Endothelial cell of umbilical vein (primary cell): ENCODE results near the gene LHFPL6. TPM values are rescaled to one million over a fixed set of nuclear protein-coding genes. Genes with fewer than 3 reads are reported as not detected.

ENCODE experiments used
- BruUV-seq: library from RNA; stranded (reverse); fragments of 400-500 nt; replicated peaks from 2 replicates; lab custom pipeline; 2021; lab: Mats Ljungman, UMichigan
- CTCF ChIA-PET: fragments of 300-600, 350-600 bp; sonication (Branson Sonifier 250); formaldehyde crosslinking; loops from one replicate; lab custom pipeline; 2021; ENCODE audit warnings: antibody characterized with exemption, inconsistent platforms; lab: Charles Lee
- POLR2A ChIA-PET: fragments of 300-600, 350-600 bp; sonication (Branson Sonifier 250); formaldehyde crosslinking; loops from one replicate; lab custom pipeline; 2021; ENCODE audit warnings: antibody characterized with exemption, inconsistent platforms; lab: Charles Lee
- DNase-seq: peaks from one replicate; pipeline ENCODE4 v3.0.0-alpha.2; 2011; ENCODE audit warnings: low read depth, low spot score
- FAIRE-seq: peaks from 2 replicates; lab custom pipeline; 2011; peaks lifted over from hg19 to GRCh38; lab: Jason Lieb, UNC
- H2AFZ ChIP-seq: 2 replicates; pipeline ENCODE4 v1.6.0; 2012; ENCODE audit warnings: low read depth, low read length, control low read depth, inconsistent platforms
- H3K27ac ChIP-seq: 2 replicates; pipeline ENCODE4 v1.5.1; 2011; ENCODE audit warnings: low read depth, mild to moderate bottlenecking, control low read depth, low read length, moderate library complexity; ENCODE audit not compliant: insufficient read depth
- H3K27me3 ChIP-seq, 2 experiments: 2 replicates each; pipeline versions ENCODE4 v1.6.0 to v1.6.1; 2011; ENCODE audit warnings: low read length in 2 of 2, mixed read lengths in 1 of 2; ENCODE audit not compliant: control insufficient read depth in 2 of 2, insufficient read depth in 2 of 2
- H3K36me3 ChIP-seq, 2 experiments: 2 replicates in 1 of 2; 3 replicates in 1 of 2; pipeline ENCODE4 v1.5.1; 2011; ENCODE audit warnings: low read length in 2 of 2, mild to moderate bottlenecking in 1 of 2, moderate library complexity in 1 of 2; ENCODE audit not compliant: control insufficient read depth in 2 of 2, insufficient read depth in 2 of 2; ENCODE audit errors: extremely low read depth in 1 of 2
- H3K4me1 ChIP-seq: 3 replicates; pipeline ENCODE4 v1.5.1; 2011; ENCODE audit warnings: mild to moderate bottlenecking, low read length; ENCODE audit not compliant: control insufficient read depth, insufficient read depth; ENCODE audit errors: extremely low read depth
- H3K4me2 ChIP-seq: 2 replicates; pipeline ENCODE4 v1.6.1; 2011; ENCODE audit warnings: low read length, control low read depth, mixed read lengths; ENCODE audit not compliant: insufficient read depth
- H3K4me3 ChIP-seq, 3 experiments: fragments of 200-600 bp in 1 of 3; sonication (generic), shearing (Covaris generic) in 1 of 3; replicated peaks in 1 of 3; 2 replicates each; pipeline ENCODE4 v1.5.1; 2011 to 2016; ENCODE audit warnings: control low read depth in 3 of 3, low read length in 3 of 3, mild to moderate bottlenecking in 2 of 3, inconsistent platforms in 1 of 3, low read depth in 1 of 3, moderate library complexity in 1 of 3; ENCODE audit not compliant: insufficient read depth in 1 of 3
- H3K79me2 ChIP-seq: 2 replicates; pipeline ENCODE4 v1.6.0; 2012; ENCODE audit warnings: low read length, inconsistent platforms; ENCODE audit not compliant: control insufficient read depth, insufficient read depth
- H3K9ac ChIP-seq: replicated peaks from 2 replicates; pipeline ENCODE3; 2011; ENCODE audit warnings: low read length, control low read depth; ENCODE audit not compliant: insufficient read depth; ENCODE audit errors: extremely low read depth
- H3K9me1 ChIP-seq: replicated peaks from 3 replicates; pipeline ENCODE4 v1.6.0; 2011; ENCODE audit warnings: mild to moderate bottlenecking, low read length; ENCODE audit not compliant: control insufficient read depth, insufficient read depth; ENCODE audit errors: extremely low read depth
- H3K9me3 ChIP-seq: replicated peaks from 2 replicates; pipeline ENCODE4 v1.5.1; 2012; ENCODE audit warnings: low read length, inconsistent platforms; ENCODE audit not compliant: control insufficient read depth, insufficient read depth
- H4K20me1 ChIP-seq: replicated peaks from 2 replicates; pipeline ENCODE3; 2011; ENCODE audit warnings: mild to moderate bottlenecking, low read length; ENCODE audit not compliant: control insufficient read depth, insufficient read depth; ENCODE audit errors: extremely low read depth
- CTCF ChIP-seq, 2 donors: IDR thresholded peaks; 1 replicate in 1 of 2; 2 replicates in 1 of 2; pipeline ENCODE4 v1.5.1; 2011; ENCODE audit warnings: low read length in 2 of 2, mild to moderate bottlenecking in 2 of 2, moderate library complexity in 2 of 2, control low read depth in 1 of 2, inconsistent platforms in 1 of 2, low read depth in 1 of 2; ENCODE audit not compliant: insufficient read depth in 1 of 2; ENCODE audit errors: extremely low read depth in 1 of 2
- EZH2 ChIP-seq: IDR thresholded peaks from 2 replicates; pipeline ENCODE4 v1.6.1; 2012; ENCODE audit warnings: borderline replicate concordance, low read depth, mild to moderate bottlenecking, moderate library complexity, low read length, inconsistent platforms; ENCODE audit not compliant: severe bottlenecking
- JUN ChIP-seq: IDR thresholded peaks from 2 replicates; pipeline ENCODE4 v1.6.1; 2011; ENCODE audit warnings: borderline replicate concordance, low read depth; ENCODE audit not compliant: insufficient read length, insufficient read depth
- MAX ChIP-seq: IDR thresholded peaks from 2 replicates; pipeline ENCODE4 v1.6.1; 2011; ENCODE audit not compliant: insufficient read depth, insufficient read length
- MYC ChIP-seq: IDR thresholded peaks from one replicate; pipeline ENCODE4 v1.6.1; 2011; ENCODE audit warnings: mild to moderate bottlenecking, low read depth, low read length
- POLR2AphosphoS5 ChIP-seq: IDR thresholded peaks from 2 replicates; pipeline ENCODE4 v1.6.1; 2012; ENCODE audit warnings: low read depth, mild to moderate bottlenecking, control low read depth, low read length, moderate library complexity; ENCODE audit not compliant: insufficient read depth
- dilution Hi-C: fragments of 300-500 bp; cut with MboI; formaldehyde crosslinking; loops from one replicate; pipeline ENCODE4 v1.15.0; 2019; ENCODE audit warnings: low sequenced_read_pairs; ENCODE audit not compliant: extremely low pct_ligation_motif_present
- intact Hi-C: fragments of 100-400 bp; cut with micrococcal nuclease; formaldehyde crosslinking; loops from one replicate; pipeline ENCODE4 v1.10.0; 2022
- polyA plus RNA-seq, 4 experiments: library from polyadenylated mRNA; depleted of rRNA in 3 of 4; stranded (reverse) in 3 of 4; unstranded in 1 of 4; fragments of >200 nt; gene quantifications; 2 replicates each; pipeline versions ENCODE4 v1.2.1 to v1.2.3, GENCODE V29; 2011 to 2012; ENCODE audit warnings: missing spikeins in 1 of 4
- total RNA-seq: library from RNA; stranded (reverse); gene quantifications from 2 replicates; pipeline ENCODE4 v1.2.3, GENCODE V29; 2021

The LHFPL6 gene
- total and polyA plus RNA-seq, 2 donors (not counting 3 experiments of a cell fraction or from before 2014, with no cell fraction given) = 17.5 to 19.4 TPM

GRCh38 chr13:39557285-39557955 is 45.6 kb downstream of the LHFPL6 start:
- POLR2A ChIA-PET = no interaction called here
- intact Hi-C loops = no loop called here
- Histone ChIP-seq H3K27ac (no peak overlapping the region), H3K4me2 (no peak overlapping the region), H4K20me1 (no peaks in the 10 kb centered on the region), H3K9me1 (no peaks in the 10 kb centered on the region), H3K79me2 (no peaks in the 10 kb centered on the region), H3K4me1 (no peaks in the 10 kb centered on the region), H3K27me3 (no peaks in the 10 kb centered on the region), H3K36me3 (no peaks in the 10 kb centered on the region), H3K9ac (no peak overlapping the region), H3K4me3 (no peak overlapping the region), H3K9me3 (no peaks in the 10 kb centered on the region), H2AFZ (no peak overlapping the region)
- CTCF ChIA-PET = interaction anchor here (1.5 kb wide), 1 partner anchor 10 kb away, joined by 3 read pairs; no protein-coding TSS in a partner anchor
- no TSS peak for BruUV-seq
- FAIRE-seq = no peak
- DNase-seq = no peak
- dilution Hi-C loops = no loop called here
- no peak for TF ChIP-seq POLR2AphosphoS5
- TF ChIP-seq MAX = no peak
- no peak for TF ChIP-seq MYC
- TF ChIP-seq EZH2 = no peak
- TF ChIP-seq JUN = no peak
- TF ChIP-seq CTCF (IDR thresholded peaks at IDR 0.05; ENCODE audit: extremely low read depth in 1 of 2, insufficient read depth in 1 of 2, low read depth in 1 of 2, low read length in 2 of 2) = no peak
